HEK293 (cell line): ENCODE data around the gene SETD3.

Experiments
- ZBTB8A ChIP-seq: fragments of 450-650 bp; formaldehyde crosslinking; IDR thresholded peaks from 2 replicates; pipeline ENCODE4 v1.5.1; 2016; ENCODE audit warnings: missing biosample characterization, missing genetic modification characterization
- ZNF138 ChIP-seq: fragments of 450-650 bp; formaldehyde crosslinking; IDR thresholded peaks from 2 replicates; pipeline ENCODE4 v1.5.1; 2016; ENCODE audit warnings: missing biosample characterization, missing genetic modification characterization, borderline replicate concordance
- ZNF311 ChIP-seq: fragments of 450-650 bp; formaldehyde crosslinking; IDR thresholded peaks from 2 replicates; pipeline ENCODE4 v1.5.1; 2017; ENCODE audit warnings: missing biosample characterization, missing genetic modification characterization, borderline replicate concordance
- ZNF529 ChIP-seq: fragments of 450-650 bp; formaldehyde crosslinking; IDR thresholded peaks from 2 replicates; pipeline ENCODE4 v1.5.1; 2017; ENCODE audit warnings: missing genetic modification characterization, missing biosample characterization; ENCODE audit not compliant: insufficient replicate concordance

- TF ChIP-seq ZBTB8A (no peak), ZNF138 (tag by site-specific recombination) (no peak), ZNF529 (tag by site-specific recombination) (no peak), ZNF311 (tag by site-specific recombination) (no peak)
These were observed 129.9 kb downstream of the SETD3 start for GRCh38 chr14:99350751-99351150.
